Right lung (tissue), 10 donors: ENCODE results near the gene NUP54. TPM values are rescaled to one million over a fixed set of nuclear protein-coding genes. Genes with fewer than 3 reads are reported as not detected.

ENCODE experiments used
- DNase-seq, 2 donors: peaks; one replicate each; pipeline ENCODE4 v3.0.0-alpha.2; 2013
- long read RNA-seq, 8 donors: transcript quantifications; one replicate each; lab custom pipeline, GENCODE V29; 2026
- polyA plus RNA-seq, 5 donors: library from polyadenylated mRNA; unstranded; fragments of 120-200 nt; gene quantifications; one replicate each; pipeline versions ENCODE4 v1.2.1 to v1.2.3, GENCODE V29; 2013; ENCODE audit warnings: inconsistent platforms in 1 of 5, low replicate concordance in 1 of 5; ENCODE audit not compliant: insufficient read length in 5 of 5, insufficient read depth in 1 of 5

Gene NUP54
- polyA plus RNA-seq = 100 to 1,000 TPM in 2 of 5 donors, 10 to 100 TPM in 3; 72.2 to 103 (median 94.0) TPM
- long read RNA-seq, donor 1, transcript NUP54-201 (12 exons, 2,367 nt) = major isoform, 11 of 31 reads
- long read RNA-seq, donor 1, transcript NUP54-212 (3 exons, 531 nt) = minor isoform, 5 of 31 reads
- long read RNA-seq, donor 1, partial matches to known transcripts = 15 of 31 reads
- long read RNA-seq, donor 1, other reads (novel, unspliced or antisense) = 0 of 31 reads
- long read RNA-seq, donor 2, transcript NUP54-201 (12 exons, 2,367 nt) = major isoform, 13 of 26 reads
- long read RNA-seq, donor 2, partial matches to known transcripts = 11 of 26 reads
- long read RNA-seq, donor 2, other reads (novel, unspliced or antisense) = 0 of 26 reads
- long read RNA-seq, donor 3, transcript NUP54-201 (12 exons, 2,367 nt) = major isoform, 8 of 14 reads
- long read RNA-seq, donor 3, partial matches to known transcripts = 5 of 14 reads
- long read RNA-seq, donor 3, other reads (novel, unspliced or antisense) = 0 of 14 reads
- long read RNA-seq, donor 4, transcript NUP54-201 (12 exons, 2,367 nt) = major isoform, 8 of 15 reads
- long read RNA-seq, donor 4, partial matches to known transcripts = 7 of 15 reads
- long read RNA-seq, donor 4, other reads (novel, unspliced or antisense) = 0 of 15 reads
- long read RNA-seq, donor 5, transcript NUP54-201 (12 exons, 2,367 nt) = major isoform, 13 of 45 reads
- long read RNA-seq, donor 5, partial matches to known transcripts = 29 of 45 reads
- long read RNA-seq, donor 5, other reads (novel, unspliced or antisense) = 0 of 45 reads
- long read RNA-seq, donor 6, transcript NUP54-201 (12 exons, 2,367 nt) = major isoform, 14 of 22 reads
- long read RNA-seq, donor 6, partial matches to known transcripts = 8 of 22 reads
- long read RNA-seq, donor 6, other reads (novel, unspliced or antisense) = 0 of 22 reads
- long read RNA-seq, donor 7, transcript NUP54-201 (12 exons, 2,367 nt) = major isoform, 11 of 19 reads
- long read RNA-seq, donor 7, partial matches to known transcripts = 7 of 19 reads
- long read RNA-seq, donor 7, other reads (novel, unspliced or antisense) = 0 of 19 reads
- long read RNA-seq, donor 8, transcript NUP54-201 (12 exons, 2,367 nt) = major isoform, 6 of 6 reads
- long read RNA-seq, donor 8, partial matches to known transcripts = 0 of 6 reads
- long read RNA-seq, donor 8, other reads (novel, unspliced or antisense) = 0 of 6 reads

DNA sequence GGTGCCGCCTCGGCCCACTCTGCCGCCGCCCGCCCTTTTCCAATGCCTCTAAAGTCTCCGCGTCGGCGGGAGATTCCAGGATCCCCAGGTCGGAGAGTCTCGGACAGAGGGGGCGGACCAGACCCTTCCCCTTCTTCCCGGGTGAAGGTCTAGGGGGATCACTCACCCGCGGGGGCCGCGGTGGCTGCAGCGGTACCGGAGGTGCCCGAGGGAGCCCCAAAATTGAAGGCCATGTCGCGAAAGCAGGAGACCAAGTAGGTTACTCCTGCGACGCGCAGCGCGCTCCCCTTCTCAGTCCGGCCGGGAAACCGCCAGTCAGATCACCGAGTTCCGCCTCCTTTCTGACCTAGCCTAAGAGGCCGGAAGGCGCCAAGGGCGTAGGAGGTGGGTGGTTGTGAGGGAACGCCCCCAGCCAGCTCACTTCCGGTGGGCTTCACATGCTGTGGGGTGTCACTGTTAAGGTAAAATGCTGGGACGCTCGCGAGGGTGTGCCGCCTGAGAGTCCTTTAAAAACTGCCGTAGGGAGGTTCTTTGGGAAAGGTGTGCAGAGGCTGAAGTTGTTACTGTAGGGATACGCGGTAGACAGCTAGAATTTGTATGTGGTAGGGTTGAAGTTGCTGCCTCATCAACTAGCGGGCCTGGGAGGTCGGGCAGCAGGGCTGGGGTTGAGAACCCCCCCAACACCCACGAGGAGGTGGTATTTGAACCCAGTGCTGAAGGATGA is at the start of gene NUP54:
TSS of gene NUP54 (minus strand) at position 256 of the 724 bp plus-strand sequence. CDS start at position 233, 23 bp downstream.
- DNase-seq = peak; percentile 93 to 94

DNA sequence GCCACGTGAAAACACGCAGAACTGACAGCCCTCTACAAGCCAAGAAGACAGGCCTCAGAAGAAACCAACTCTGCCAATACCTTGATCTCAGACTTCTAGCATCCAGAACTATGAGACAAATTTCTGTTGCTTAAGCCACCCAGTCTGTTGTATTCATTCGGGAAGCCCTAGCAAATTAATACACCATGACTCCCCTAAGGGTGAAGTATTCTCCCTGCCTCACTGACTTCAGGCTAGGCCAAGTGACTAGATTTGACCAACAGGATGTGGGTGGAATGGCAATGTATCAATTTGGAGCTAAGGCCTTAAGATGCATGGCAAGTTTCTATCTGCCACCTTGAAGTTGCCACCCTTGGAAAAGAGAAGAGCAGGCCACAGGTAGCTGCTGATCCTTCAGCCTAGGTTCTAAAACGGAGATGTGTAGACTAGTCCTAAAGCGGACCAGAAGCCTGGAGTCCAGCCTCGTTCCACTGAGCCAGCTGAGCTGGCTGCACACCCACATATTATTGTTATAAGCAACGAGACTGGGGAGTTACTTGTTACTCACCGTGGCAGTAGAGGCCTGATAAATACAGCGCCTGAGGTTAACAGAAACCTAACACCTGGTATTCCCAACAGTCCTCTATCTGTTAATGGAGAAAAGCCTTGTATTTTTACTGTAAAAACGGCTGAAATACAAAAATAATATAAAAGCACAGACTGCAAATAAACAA is 49.0 kb upstream of the NUP54 start:
- DNase-seq = no peak

GRCh38 chr4:76196376-76196775 is 48.2 kb upstream of the NUP54 start:
- DNase-seq = no peak

DNA sequence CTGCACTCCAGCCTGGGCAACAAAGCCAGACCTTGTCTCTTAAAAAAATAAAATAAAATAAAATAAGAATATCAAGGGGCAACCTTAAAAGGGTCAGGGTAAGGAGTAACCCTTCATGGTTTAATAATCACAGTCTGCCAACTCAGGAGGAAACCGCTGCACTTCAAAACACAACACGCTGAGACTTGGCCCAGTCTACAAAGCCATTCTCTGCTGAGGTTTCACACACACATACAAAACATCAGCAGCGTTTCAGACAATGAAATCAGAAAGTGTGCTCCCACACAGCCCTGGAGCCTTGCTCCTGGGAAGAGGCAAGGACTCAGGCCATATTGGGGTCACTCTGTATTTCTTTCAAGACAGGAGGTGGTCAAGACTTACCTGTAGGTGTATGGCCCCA is 47.1 kb upstream of the NUP54 start:
- DNase-seq = no peak

DNA sequence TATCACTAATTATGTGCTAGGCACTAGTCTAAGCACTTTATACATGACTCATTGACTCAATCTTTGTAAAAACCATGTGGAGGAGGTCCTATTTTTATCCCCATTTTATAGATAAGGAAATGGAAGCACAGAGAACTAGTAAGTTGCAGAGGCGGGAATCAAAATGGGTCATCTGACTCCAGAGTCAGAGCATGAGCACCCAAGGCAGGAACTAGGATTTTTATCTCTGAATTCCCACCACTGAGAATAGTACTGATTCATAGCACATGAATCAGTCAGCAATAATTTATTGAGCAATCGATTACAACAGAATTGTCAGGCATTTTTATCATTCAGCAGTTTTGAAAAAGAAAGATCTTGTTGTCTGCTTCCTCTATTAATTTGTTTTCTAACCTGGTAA is 46.1 kb upstream of the NUP54 start:
- DNase-seq = no peak

DNA sequence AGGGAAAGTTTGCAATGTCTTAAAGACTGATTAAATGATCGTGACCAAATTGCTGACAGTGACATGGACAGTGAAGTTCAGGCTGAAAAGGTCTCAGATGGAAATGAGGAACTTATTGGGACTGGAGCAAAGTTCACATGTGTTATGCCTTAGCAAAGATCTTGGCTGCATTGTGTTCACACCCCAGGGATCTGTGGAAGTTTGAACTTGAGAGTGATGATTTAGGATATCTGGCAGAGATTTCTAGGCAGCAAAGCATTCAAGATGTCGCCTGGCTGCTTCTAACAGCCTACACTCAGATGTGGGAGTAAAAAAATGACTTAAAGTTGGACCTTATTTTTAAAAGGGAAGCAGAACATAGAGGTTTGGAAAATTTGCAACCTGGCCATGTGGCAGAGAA is 44.0 kb upstream of the NUP54 start:
- DNase-seq = no peak

DNA sequence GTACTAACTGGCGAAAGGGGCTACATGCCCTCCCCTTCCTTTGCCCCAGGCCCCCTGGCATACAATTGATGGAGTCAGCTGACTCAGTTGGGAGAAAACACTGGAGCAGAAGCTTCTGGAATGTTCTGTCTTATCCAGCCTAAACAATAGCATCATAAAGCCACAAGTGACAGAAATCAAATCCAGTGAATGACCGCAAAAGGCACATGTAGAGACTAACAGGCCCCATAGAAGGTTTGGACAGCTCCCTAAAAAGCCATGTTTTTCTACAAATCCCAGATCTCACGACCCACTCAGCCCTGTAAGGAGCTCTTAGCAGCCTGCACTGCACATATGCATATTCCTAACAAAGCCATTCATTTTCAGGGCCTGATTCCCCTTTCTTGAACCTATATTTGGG is 40.4 kb upstream of the NUP54 start:
- no peak for DNase-seq

GRCh38 chr4:76188149-76188548 is 40.0 kb upstream of the NUP54 start:
- no peak for DNase-seq

DNA sequence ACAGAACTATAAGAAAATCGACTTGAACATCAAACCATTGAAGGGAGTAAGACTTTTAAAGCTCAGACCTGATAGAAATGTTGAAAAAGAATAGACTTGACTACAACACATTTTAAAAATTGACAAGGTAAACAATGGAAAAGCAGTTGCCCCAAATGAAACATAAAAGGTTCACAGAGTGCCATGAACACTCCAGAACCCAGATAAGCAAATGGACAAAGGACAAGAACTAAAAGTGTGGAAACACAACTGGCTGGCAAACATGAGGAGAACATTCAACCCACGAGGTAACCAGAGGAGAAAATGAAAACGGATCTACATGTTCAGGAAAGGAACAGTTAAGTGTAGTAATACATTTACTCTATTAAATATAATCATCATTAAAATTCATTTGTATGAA is 39.0 kb upstream of the NUP54 start:
- DNase-seq = no peak

DNA sequence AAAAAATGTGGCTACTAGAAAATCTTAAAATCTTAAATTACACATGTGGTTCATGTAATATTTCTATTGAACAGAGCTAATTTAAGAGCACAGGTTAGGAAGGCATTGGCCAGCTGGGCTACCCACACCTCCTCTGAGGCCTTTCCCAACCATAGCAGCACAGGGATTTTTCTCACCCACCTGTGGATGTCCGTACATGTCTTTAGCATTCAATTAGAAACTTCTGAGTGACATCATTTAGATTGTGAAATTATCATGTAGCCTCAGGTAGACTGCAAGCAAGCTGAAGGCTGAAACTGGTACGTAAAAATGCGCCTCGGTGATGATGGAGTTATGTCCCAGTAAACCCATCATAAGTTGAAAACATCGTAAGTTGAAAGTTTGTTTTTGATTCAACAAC is 34.3 kb upstream of the NUP54 start:
- DNase-seq = no peak

- peak; percentile 64 to 76 for DNase-seq
Observed at GRCh38 chr4:76179398-76180318, 31.5 kb upstream of the NUP54 start.

GRCh38 chr4:76178296-76178695 is 30.1 kb upstream of the NUP54 start:
- no peak for DNase-seq

GRCh38 chr4:76177709-76178108 is 29.5 kb upstream of the NUP54 start:
- DNase-seq = no peak

GRCh38 chr4:76175336-76175735 is 27.1 kb upstream of the NUP54 start:
- no peak for DNase-seq

GRCh38 chr4:76174216-76174615 is 26.0 kb upstream of the NUP54 start:
- no peak for DNase-seq

DNA sequence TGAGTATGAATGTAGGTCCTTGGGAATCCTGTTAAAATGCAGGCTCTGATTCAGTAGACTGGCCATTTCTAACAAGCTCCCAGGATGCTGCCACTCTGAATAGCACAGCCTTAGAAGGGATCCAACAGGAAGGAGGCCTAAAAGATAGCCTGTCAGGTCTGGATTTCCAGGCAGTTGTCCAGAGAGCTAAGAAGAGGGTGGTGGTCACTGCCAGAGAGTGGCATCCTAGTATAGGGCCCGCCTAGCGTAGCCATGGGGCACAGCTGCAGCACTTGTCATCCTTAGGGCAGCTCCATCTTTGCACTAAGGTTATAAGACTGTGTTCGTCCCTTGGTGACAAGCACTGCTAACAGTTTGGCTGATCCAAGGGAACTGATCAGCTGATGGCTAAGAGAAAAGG is 20.5 kb upstream of the NUP54 start:
- DNase-seq = no peak

DNA sequence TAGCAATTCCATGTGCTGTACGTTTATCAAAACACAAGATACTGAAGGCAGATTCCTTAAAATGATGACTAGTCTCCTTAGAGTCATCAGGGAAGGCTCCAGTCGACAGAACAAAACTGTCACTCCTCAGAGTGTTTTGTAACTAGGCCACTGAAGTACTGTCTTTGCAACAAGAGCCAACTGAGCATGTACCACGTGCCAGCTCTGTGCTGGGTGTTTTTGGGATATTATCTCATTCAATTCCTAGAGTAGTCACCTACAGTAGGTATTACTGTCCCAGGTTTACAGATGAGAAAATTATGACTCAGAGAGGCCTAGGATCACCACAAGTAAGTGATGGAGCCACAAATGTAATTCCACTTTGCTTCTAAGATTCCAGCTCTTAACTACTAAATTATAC is 18.3 kb upstream of the NUP54 start:
- DNase-seq = no peak

DNA sequence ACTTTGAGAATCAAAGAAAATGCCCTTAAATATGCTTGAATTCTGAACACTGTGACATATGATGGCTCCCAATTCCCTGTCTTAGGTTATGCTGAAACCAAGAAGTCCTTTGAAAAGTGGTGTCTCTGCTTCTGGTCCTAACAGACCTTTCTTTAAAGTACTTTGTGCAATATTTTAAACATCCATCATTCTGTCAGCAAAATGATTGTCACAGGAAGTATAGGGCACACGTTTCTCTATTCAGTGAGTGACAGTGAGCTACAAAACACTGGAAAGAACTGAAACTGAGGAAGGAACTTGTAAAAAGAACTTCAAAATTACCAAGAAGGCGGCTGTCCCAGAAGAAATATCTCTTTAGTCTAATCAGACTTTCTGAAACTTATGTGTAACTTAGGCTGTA is 12.2 kb upstream of the NUP54 start:
- DNase-seq = no peak

- DNase-seq = no peak
Observed at GRCh38 chr4:76156635-76157034, 8.4 kb upstream of the NUP54 start.

GRCh38 chr4:76155979-76156378 is 7.8 kb upstream of the NUP54 start:
- no peak for DNase-seq
